HEK293T (cell line): Measurements from ENCODE around the gene NDRG2.

Experiments
- ARNT ChIP-seq: fragments of 450-650 bp; IDR thresholded peaks from 2 replicates; pipeline ENCODE4 v1.6.1; 2017; ENCODE audit warnings: mild to moderate bottlenecking
- BHLHE40 ChIP-seq: fragments of 450-650 bp; IDR thresholded peaks from 2 replicates; pipeline ENCODE4 v1.6.1; 2016; ENCODE audit warnings: mild to moderate bottlenecking, moderate library complexity, borderline replicate concordance
- ELF4 ChIP-seq: fragments of 450-650 bp; IDR thresholded peaks from 2 replicates; pipeline ENCODE4 v1.6.1; 2017; ENCODE audit warnings: antibody characterized with exemption
- FOXM1 ChIP-seq: fragments of 450-650 bp; IDR thresholded peaks from 2 replicates; pipeline ENCODE4 v1.6.1; 2017; ENCODE audit warnings: mild to moderate bottlenecking, borderline replicate concordance
- HDGF ChIP-seq: fragments of 450-650 bp; IDR thresholded peaks from 2 replicates; pipeline ENCODE4 v1.6.1; 2017; ENCODE audit warnings: antibody characterized with exemption, borderline replicate concordance
- LEF1 ChIP-seq: fragments of 450-650 bp; IDR thresholded peaks from 2 replicates; pipeline ENCODE4 v1.6.1; 2017; ENCODE audit warnings: mild to moderate bottlenecking, borderline replicate concordance
- NFRKB ChIP-seq: fragments of 450-650 bp; IDR thresholded peaks from 2 replicates; pipeline ENCODE4 v1.6.1; 2016; ENCODE audit warnings: mild to moderate bottlenecking, moderate library complexity
- PKNOX1 ChIP-seq: fragments of 450-650 bp; IDR thresholded peaks from 2 replicates; pipeline ENCODE4 v1.6.1; 2016
- SP1 ChIP-seq: fragments of 450-650 bp; IDR thresholded peaks from 2 replicates; pipeline ENCODE4 v1.6.1; 2017
- SUZ12 ChIP-seq: fragments of 450-650 bp; IDR thresholded peaks from 2 replicates; pipeline ENCODE4 v1.6.1; 2016; ENCODE audit warnings: mild to moderate bottlenecking
- TARDBP ChIP-seq: fragments of 450-650 bp; IDR thresholded peaks from 2 replicates; pipeline ENCODE4 v1.6.1; 2016
- ZNF384 ChIP-seq: fragments of 450-650 bp; IDR thresholded peaks from 2 replicates; pipeline ENCODE4 v1.6.1; 2016

DNA sequence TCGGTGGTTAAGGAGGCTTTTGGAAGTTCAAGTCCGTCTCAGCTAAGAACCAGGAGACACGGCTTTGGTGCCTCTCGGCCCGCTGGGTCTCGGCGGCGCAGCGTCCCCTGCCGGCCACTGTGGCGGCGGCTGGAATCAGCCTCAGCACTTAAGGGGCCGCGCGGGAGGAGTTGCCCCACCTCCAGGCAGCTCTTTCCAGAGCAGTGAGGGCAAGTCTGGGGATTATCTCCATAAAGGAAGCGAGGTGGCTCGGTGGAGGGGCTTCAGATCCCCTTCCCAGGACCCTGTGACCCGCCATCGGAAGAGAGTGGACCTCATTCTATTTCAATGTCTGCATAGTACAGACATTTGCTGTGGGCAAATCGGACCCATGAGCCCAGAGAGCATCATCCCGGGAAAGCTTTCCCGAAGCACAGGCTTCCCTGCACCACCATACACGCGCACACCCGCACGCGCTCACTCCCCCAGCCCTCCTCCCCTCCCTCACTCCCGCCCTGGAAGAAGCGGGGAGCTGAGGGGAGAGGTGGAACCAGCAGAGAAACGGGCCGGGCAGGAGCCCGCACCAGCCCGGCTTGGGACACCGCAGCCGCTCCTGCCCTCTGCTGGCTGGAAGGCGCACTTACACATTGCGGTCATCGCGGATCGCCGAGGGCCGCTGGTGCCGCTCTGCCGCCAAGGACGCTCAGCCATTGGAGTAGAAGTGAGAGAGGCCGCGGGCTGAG, 53.7 kb downstream of the NDRG2 start:
- TF ChIP-seq SUZ12 (no peak), PKNOX1 (no peak), SP1 (no peak), FOXM1 (no peak), ARNT (no peak), BHLHE40 (no peak), TARDBP (no peak), ZNF384 (no peak), LEF1 (no peak), ELF4 (no peak), NFRKB (no peak), HDGF (no peak)
